Measurements from ENCODE around the gene EIF5A. TPM values are rescaled to one million over a fixed set of nuclear protein-coding genes. Genes with fewer than 3 reads are reported as not detected.

The EIF5A gene
- total and polyA plus RNA-seq, 12 donors = 110 to 666 (median 342) TPM

DNA sequence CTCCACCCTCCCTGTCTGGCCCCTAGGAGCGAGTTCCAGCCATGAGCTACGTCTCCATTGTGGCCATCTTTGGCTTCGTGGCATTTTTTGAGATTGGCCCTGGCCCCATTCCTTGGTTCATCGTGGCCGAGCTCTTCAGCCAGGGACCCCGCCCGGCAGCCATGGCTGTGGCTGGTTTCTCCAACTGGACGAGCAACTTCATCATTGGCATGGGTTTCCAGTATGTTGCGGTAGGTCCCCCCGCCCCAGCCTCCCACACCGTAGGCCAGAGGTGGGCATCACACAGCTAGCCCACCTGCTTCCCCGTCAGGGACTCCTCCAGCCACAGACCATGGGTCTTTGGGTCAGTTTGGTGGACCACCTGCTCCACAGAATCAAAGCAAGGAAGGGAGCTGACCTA is 21.7 kb upstream of the EIF5A start:
- intact Hi-C loops (cut with DNase I) = no loop called here
- WGBS, 4 donors = 89 to 94% (median 91%) methylated on average over 2 to 12 of the region's 12 CpGs
- H3K36me3 ChIP-seq (replicated peaks in 1 of 2) = no peaks in the 10 kb centered on the region
- no peak for DNase-seq
- H3K9me3 ChIP-seq (replicated peaks in 1 of 3) = no peaks in the 10 kb centered on the region
- TF ChIP-seq POLR2A (IDR thresholded peaks at IDR 0.05) = no peak
- TF ChIP-seq, protein P1, sequence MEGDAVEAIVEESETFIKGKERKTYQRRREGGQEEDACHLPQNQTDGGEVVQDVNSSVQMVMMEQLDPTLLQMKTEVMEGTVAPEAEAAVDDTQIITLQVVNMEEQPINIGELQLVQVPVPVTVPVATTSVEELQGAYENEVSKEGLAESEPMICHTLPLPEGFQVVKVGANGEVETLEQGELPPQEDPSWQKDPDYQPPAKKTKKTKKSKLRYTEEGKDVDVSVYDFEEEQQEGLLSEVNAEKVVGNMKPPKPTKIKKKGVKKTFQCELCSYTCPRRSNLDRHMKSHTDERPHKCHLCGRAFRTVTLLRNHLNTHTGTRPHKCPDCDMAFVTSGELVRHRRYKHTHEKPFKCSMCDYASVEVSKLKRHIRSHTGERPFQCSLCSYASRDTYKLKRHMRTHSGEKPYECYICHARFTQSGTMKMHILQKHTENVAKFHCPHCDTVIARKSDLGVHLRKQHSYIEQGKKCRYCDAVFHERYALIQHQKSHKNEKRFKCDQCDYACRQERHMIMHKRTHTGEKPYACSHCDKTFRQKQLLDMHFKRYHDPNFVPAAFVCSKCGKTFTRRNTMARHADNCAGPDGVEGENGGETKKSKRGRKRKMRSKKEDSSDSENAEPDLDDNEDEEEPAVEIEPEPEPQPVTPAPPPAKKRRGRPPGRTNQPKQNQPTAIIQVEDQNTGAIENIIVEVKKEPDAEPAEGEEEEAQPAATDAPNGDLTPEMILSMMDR (IDR thresholded peaks at IDR 0.05) = no peak
- peaks cover 17 to 20% of the 10 kb centered on the region in 2 donors for H3K4me1 ChIP-seq (replicated peaks in 1 of 2)
- no peak overlapping the region for H3K4me3 ChIP-seq
- peaks cover 7% of the 10 kb centered on the region for H3K27me3 ChIP-seq
- no peak overlapping the region for H3K27ac ChIP-seq

DNA sequence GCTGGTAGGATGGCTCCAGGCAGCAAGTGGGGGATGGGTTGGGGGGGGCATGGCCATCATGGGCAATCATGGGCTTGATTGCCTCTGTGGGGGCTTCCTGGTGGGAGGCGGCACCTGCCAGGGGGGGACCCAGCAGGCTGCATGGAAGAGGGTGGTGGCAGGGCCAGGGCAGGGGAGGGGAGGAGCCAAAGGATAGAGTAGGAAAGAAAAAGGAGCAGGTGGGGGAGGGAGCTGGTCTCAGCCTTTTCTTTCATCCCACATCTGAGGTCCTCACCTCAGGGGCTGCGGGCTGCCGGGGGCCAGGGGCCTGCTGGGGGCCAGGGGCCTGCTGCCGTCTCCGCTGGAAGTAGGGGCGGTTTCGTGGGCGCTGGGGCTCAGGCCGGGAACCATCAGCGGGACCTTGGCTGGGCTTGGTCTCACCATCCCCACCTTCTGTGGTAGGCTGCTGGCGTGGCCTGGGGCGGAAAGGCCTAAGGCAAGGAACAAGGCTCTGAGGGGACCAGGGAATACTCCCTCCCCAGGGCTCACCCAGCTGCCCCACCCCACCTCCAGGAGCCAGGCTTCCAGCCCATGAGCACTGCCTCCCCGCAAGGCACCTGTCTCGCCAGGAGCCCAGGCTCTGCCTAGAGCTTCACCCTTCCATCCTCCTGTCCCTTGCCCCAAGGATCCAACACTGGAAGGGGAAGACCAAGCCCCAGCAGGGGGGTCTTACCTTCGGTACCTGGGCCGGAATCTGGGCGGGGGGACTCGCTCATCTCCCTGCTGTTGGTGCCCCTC is 18.0 kb upstream of the EIF5A start:
- Histone ChIP-seq H3K4me3 (no peak overlapping the region), H3K4me1 (replicated peaks in 1 of 2) (peaks cover under 1 to 8% of the 10 kb centered on the region in 2 donors), H3K27ac (no peak overlapping the region), H3K9me3 (replicated peaks in 1 of 3) (no peaks in the 10 kb centered on the region), H3K27me3 (peaks cover 17% of the 10 kb centered on the region), H3K36me3 (replicated peaks in 1 of 2) (no peaks in the 10 kb centered on the region)
- no peak for DNase-seq
- intact Hi-C loops (cut with DNase I) = loop anchor here in 1 of 2 donors (10.0 kb wide), 1 partner anchor 235 kb away; no protein-coding TSS in a partner anchor
- 61 to 84% (median 73%) methylated on average over 9 to 18 of the region's 18 CpGs for WGBS, 4 donors
- TF ChIP-seq, protein P1 (IDR thresholded peaks at IDR 0.05) = no peak
- no peak for TF ChIP-seq POLR2A (IDR thresholded peaks at IDR 0.05)

- H3K9me3 ChIP-seq (replicated peaks in 1 of 3) = no peaks in the 10 kb centered on the region
- 82 to 100% (median 82%) methylated on average over 1 to 19 of the region's 19 CpGs; no CpG with 5 or more reads in 1 of the 4 donors for WGBS, 4 donors
- intact Hi-C loops (cut with DNase I) = loop anchor here in 1 of 2 donors (10.0 kb wide), 1 partner anchor 235 kb away; no protein-coding TSS in a partner anchor
- no peaks in the 10 kb centered on the region for H3K36me3 ChIP-seq (replicated peaks in 1 of 2)
- peaks cover 17% of the 10 kb centered on the region for H3K27me3 ChIP-seq
- H3K27ac ChIP-seq = no peak overlapping the region
- no peak for TF ChIP-seq POLR2A (IDR thresholded peaks at IDR 0.05)
- TF ChIP-seq, protein P1 (IDR thresholded peaks at IDR 0.05) = no peak
- H3K4me3 ChIP-seq = no peak overlapping the region
- peaks cover 8 to 16% of the 10 kb centered on the region in 2 donors for H3K4me1 ChIP-seq (replicated peaks in 1 of 2)
- no peak for DNase-seq
Measured at GRCh38 chr17:7290166-7290565, 17.3 kb upstream of the EIF5A start.

DNA sequence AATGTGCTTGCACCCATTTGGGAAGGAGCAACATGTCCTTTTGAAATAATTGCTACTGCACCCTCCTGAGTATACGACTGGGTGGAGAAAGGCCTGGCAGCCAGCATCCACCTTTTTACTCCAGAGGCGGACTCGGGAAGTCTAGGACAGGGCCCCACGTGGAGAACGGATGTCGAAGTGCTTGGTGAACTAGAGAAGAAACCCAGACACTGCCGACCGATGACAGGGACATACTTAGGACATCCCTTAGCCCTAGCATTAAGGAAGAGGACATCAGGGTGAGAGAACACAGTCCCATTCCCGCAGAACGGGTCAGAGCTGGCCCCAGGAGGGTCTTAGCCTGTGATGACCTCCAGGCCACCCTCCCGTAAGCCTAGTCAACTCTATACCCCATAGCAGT is 16.7 kb upstream of the EIF5A start:
- intact Hi-C loops (cut with DNase I) = loop anchor here in 1 of 2 donors (10.0 kb wide), 1 partner anchor 236 kb away; no protein-coding TSS in a partner anchor
- Histone ChIP-seq H3K27me3 (peaks cover 17% of the 10 kb centered on the region), H3K27ac (no peak overlapping the region), H3K4me3 (no peak overlapping the region), H3K36me3 (replicated peaks in 1 of 2) (no peaks in the 10 kb centered on the region), H3K9me3 (replicated peaks in 1 of 3) (no peaks in the 10 kb centered on the region), H3K4me1 (replicated peaks in 1 of 2) (peaks cover 8 to 18% of the 10 kb centered on the region in 2 donors)
- no peak for DNase-seq
- TF ChIP-seq, protein P1 (IDR thresholded peaks at IDR 0.05) = no peak
- TF ChIP-seq POLR2A (IDR thresholded peaks at IDR 0.05) = no peak
- 61 to 75% (median 72%) methylated on average over 9 to 11 of the region's 11 CpGs for WGBS, 4 donors

All from adrenal gland (tissue), 12 donors.